ENCODE measurements around the gene PCDHGB5.
"Not testable (repeated sequence)": the region's sequence is repeated elsewhere in the genome, so short reads cannot be mapped to it uniquely, and the experiment has no call there.

GRCh38 chr5:141407790-141408505, 10.2 kb downstream of the PCDHGB5 start, which contains the start of gene PCDHGB6:
- TF ChIP-seq, protein P1, sequence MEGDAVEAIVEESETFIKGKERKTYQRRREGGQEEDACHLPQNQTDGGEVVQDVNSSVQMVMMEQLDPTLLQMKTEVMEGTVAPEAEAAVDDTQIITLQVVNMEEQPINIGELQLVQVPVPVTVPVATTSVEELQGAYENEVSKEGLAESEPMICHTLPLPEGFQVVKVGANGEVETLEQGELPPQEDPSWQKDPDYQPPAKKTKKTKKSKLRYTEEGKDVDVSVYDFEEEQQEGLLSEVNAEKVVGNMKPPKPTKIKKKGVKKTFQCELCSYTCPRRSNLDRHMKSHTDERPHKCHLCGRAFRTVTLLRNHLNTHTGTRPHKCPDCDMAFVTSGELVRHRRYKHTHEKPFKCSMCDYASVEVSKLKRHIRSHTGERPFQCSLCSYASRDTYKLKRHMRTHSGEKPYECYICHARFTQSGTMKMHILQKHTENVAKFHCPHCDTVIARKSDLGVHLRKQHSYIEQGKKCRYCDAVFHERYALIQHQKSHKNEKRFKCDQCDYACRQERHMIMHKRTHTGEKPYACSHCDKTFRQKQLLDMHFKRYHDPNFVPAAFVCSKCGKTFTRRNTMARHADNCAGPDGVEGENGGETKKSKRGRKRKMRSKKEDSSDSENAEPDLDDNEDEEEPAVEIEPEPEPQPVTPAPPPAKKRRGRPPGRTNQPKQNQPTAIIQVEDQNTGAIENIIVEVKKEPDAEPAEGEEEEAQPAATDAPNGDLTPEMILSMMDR (conservative IDR thresholded peaks at IDR 0.05) = peak; percentile 78
- not testable (repeated sequence) for TF ChIP-seq ZFX (IDR thresholded peaks at IDR 0.05)
